Mesendoderm (in vitro differentiated cells): Measurements from ENCODE around the gene SMTNL2.

Experiments used
- DNase-seq: peaks from one replicate; pipeline ENCODE4 v3.0.0; 2013
- H2AK5ac ChIP-seq: 2 replicates; pipeline ENCODE4 v1.6.1; 2013; ENCODE audit warnings: low read length, inconsistent platforms
- H2BK120ac ChIP-seq: 2 replicates; pipeline ENCODE4 v1.6.1; 2013; ENCODE audit warnings: low read depth, mild to moderate bottlenecking, low read length, moderate library complexity, mixed read lengths
- H2BK15ac ChIP-seq: replicated peaks from 2 replicates; pipeline ENCODE4 v1.6.1; 2013; ENCODE audit warnings: low read depth, mild to moderate bottlenecking, moderate library complexity
- H2BK5ac ChIP-seq: 2 replicates; pipeline ENCODE4 v1.6.1; 2013; ENCODE audit warnings: low read length, inconsistent platforms
- H3K18ac ChIP-seq: 2 replicates; pipeline ENCODE4 v1.6.1; 2013; ENCODE audit warnings: mild to moderate bottlenecking, low read length, mixed read lengths
- H3K23ac ChIP-seq: one replicate; pipeline ENCODE4 v1.6.1; 2013; ENCODE audit warnings: low read length
- H3K27ac ChIP-seq: 2 replicates; pipeline ENCODE4 v1.5.1; 2013; ENCODE audit warnings: low read depth, mild to moderate bottlenecking, inconsistent platforms, low read length, moderate library complexity
- H3K27me3 ChIP-seq: 2 replicates; pipeline ENCODE4 v1.6.1; 2013; ENCODE audit warnings: low read length, control low read depth, mild to moderate bottlenecking, inconsistent platforms; ENCODE audit not compliant: insufficient read depth, poor library complexity
- H3K36me3 ChIP-seq: 2 replicates; pipeline ENCODE4 v1.6.1; 2013; ENCODE audit warnings: low read length, inconsistent platforms; ENCODE audit not compliant: control insufficient read depth, insufficient read depth
- H3K4ac ChIP-seq: one replicate; pipeline ENCODE4 v1.6.1; 2013; ENCODE audit warnings: low read depth, mild to moderate bottlenecking, low read length, moderate library complexity
- H3K4me1 ChIP-seq: 2 replicates; pipeline ENCODE4 v1.6.1; 2013; ENCODE audit warnings: low read depth, low read length, inconsistent platforms; ENCODE audit not compliant: control insufficient read depth
- H3K4me2 ChIP-seq: 2 replicates; pipeline ENCODE4 v1.6.1; 2013; ENCODE audit warnings: low read length
- H3K4me3 ChIP-seq: 2 replicates; pipeline ENCODE4 v1.5.1; 2013; ENCODE audit warnings: mild to moderate bottlenecking, low read length
- H3K56ac ChIP-seq: one replicate; pipeline ENCODE4 v1.6.1; 2013; ENCODE audit warnings: low read length
- H3K79me1 ChIP-seq: 2 replicates; pipeline ENCODE4 v1.6.1; 2013; ENCODE audit warnings: low read length, inconsistent platforms
- H3K79me2 ChIP-seq: 2 replicates; pipeline ENCODE4 v1.6.1; 2013; ENCODE audit warnings: mild to moderate bottlenecking, low read length; ENCODE audit not compliant: control insufficient read depth, insufficient read depth
- H3K9ac ChIP-seq: 2 replicates; pipeline ENCODE4 v1.6.1; 2013; ENCODE audit warnings: low read length, inconsistent platforms
- H4K5ac ChIP-seq: one replicate; pipeline ENCODE4 v1.6.1; 2013; ENCODE audit warnings: low read length
- H4K8ac ChIP-seq: one replicate; pipeline ENCODE4 v1.6.1; 2013; ENCODE audit warnings: low read depth, mild to moderate bottlenecking, control low read depth, low read length, moderate library complexity
- WGBS: extraction: QIAGEN DNeasy Blood & Tissue Kit; methylation state at CpG from one replicate; pipeline ENCODE4 v1.1.7; 2013; ENCODE audit warnings: low lambda C conversion rate, missing lambda C conversion rate; ENCODE audit not compliant: insufficient coverage; ENCODE audit errors: extremely low coverage; 5-methylcytosine and 5-hydroxymethylcytosine counted together

The SMTNL2 gene

GRCh38 chr17:4572131-4572530 lies 12.2 kb upstream of the SMTNL2 start:
- Histone ChIP-seq H2BK15ac (no peak overlapping the region), H3K9ac (no peak overlapping the region), H3K27me3 (no peaks in the 10 kb centered on the region), H3K4me1 (no peaks in the 10 kb centered on the region), H4K8ac (no peak overlapping the region), H2BK120ac (no peak overlapping the region), H3K4ac (no peak overlapping the region), H2BK5ac (no peak overlapping the region), H3K4me2 (no peak overlapping the region), H3K79me2 (no peaks in the 10 kb centered on the region), H3K36me3 (no peaks in the 10 kb centered on the region), H3K18ac (no peak overlapping the region), H3K27ac (no peak overlapping the region), H3K56ac (no peak overlapping the region), H4K5ac (no peak overlapping the region), H3K4me3 (no peak overlapping the region), H2AK5ac (no peak overlapping the region), H3K79me1 (no peaks in the 10 kb centered on the region), H3K23ac (no peak overlapping the region)
- WGBS: no CpG with 5 or more reads among the region's 9 CpGs
- no peak for DNase-seq

- H3K9ac ChIP-seq: no peak overlapping the region
- no peak overlapping the region for H4K8ac ChIP-seq
- no peak overlapping the region for H3K4me3 ChIP-seq
- H3K79me2 ChIP-seq: no peaks in the 10 kb centered on the region
- H3K4me1 ChIP-seq: no peaks in the 10 kb centered on the region
- no peak for DNase-seq
- no peak overlapping the region for H3K27ac ChIP-seq
- no peak overlapping the region for H3K4me2 ChIP-seq
- no peaks in the 10 kb centered on the region for H3K36me3 ChIP-seq
- H2BK15ac ChIP-seq: no peak overlapping the region
- H3K23ac ChIP-seq: no peak overlapping the region
- no peak overlapping the region for H2BK5ac ChIP-seq
- H2BK120ac ChIP-seq: no peak overlapping the region
- no peak overlapping the region for H2AK5ac ChIP-seq
- no peak overlapping the region for H3K18ac ChIP-seq
- H3K56ac ChIP-seq: no peak overlapping the region
- no peaks in the 10 kb centered on the region for H3K79me1 ChIP-seq
- no peaks in the 10 kb centered on the region for H3K27me3 ChIP-seq
- no peak overlapping the region for H4K5ac ChIP-seq
- no peak overlapping the region for H3K4ac ChIP-seq
- no CpG with 5 or more reads among the region's 4 CpGs for WGBS
Observed at GRCh38 chr17:4573115-4573514, 11.2 kb upstream of the SMTNL2 start.

- no peak overlapping the region for H3K23ac ChIP-seq
- no peaks in the 10 kb centered on the region for H3K79me2 ChIP-seq
- H3K4me1 ChIP-seq: no peaks in the 10 kb centered on the region
- H3K4me2 ChIP-seq: no peak overlapping the region
- H3K56ac ChIP-seq: peak overlapping the region; percentile 5
- no peak overlapping the region for H3K4me3 ChIP-seq
- no peak overlapping the region for H2BK15ac ChIP-seq
- H3K9ac ChIP-seq: no peak overlapping the region
- no peak overlapping the region for H3K18ac ChIP-seq
- DNase-seq: no peak
- no peak overlapping the region for H2AK5ac ChIP-seq
- H3K27ac ChIP-seq: no peak overlapping the region
- no peak overlapping the region for H4K8ac ChIP-seq
- no peak overlapping the region for H2BK5ac ChIP-seq
- no peaks in the 10 kb centered on the region for H3K79me1 ChIP-seq
- H2BK120ac ChIP-seq: no peak overlapping the region
- H3K4ac ChIP-seq: no peak overlapping the region
- WGBS: no CpG with 5 or more reads among the region's 7 CpGs
- H3K27me3 ChIP-seq: no peaks in the 10 kb centered on the region
- no peak overlapping the region for H4K5ac ChIP-seq
- no peaks in the 10 kb centered on the region for H3K36me3 ChIP-seq
Observed at GRCh38 chr17:4573669-4574068, 10.7 kb upstream of the SMTNL2 start.

GRCh38 chr17:4574448-4575045 lies 9.8 kb upstream of the SMTNL2 start:
- H3K9ac ChIP-seq: no peak overlapping the region
- H3K79me1 ChIP-seq: no peaks in the 10 kb centered on the region
- no peak overlapping the region for H3K23ac ChIP-seq
- no peaks in the 10 kb centered on the region for H3K79me2 ChIP-seq
- H4K5ac ChIP-seq: no peak overlapping the region
- H3K56ac ChIP-seq: no peak overlapping the region
- no peaks in the 10 kb centered on the region for H3K27me3 ChIP-seq
- H3K4ac ChIP-seq: no peak overlapping the region
- H3K4me2 ChIP-seq: no peak overlapping the region
- H3K4me3 ChIP-seq: no peak overlapping the region
- H2AK5ac ChIP-seq: no peak overlapping the region
- no peak overlapping the region for H2BK15ac ChIP-seq
- H2BK120ac ChIP-seq: no peak overlapping the region
- H3K36me3 ChIP-seq: no peaks in the 10 kb centered on the region
- H3K27ac ChIP-seq: no peak overlapping the region
- H2BK5ac ChIP-seq: no peak overlapping the region
- H3K18ac ChIP-seq: no peak overlapping the region
- H3K4me1 ChIP-seq: no peaks in the 10 kb centered on the region
- H4K8ac ChIP-seq: no peak overlapping the region
- no peak for DNase-seq
- WGBS: no CpG with 5 or more reads among the region's 9 CpGs

- Histone ChIP-seq H2BK15ac (no peak overlapping the region), H3K18ac (no peak overlapping the region), H3K4me1 (no peaks in the 10 kb centered on the region), H3K23ac (no peak overlapping the region), H3K4ac (no peak overlapping the region), H3K27me3 (no peaks in the 10 kb centered on the region), H3K9ac (no peak overlapping the region), H3K4me2 (no peak overlapping the region), H3K36me3 (no peaks in the 10 kb centered on the region), H3K27ac (no peak overlapping the region), H3K4me3 (no peak overlapping the region), H3K79me1 (no peaks in the 10 kb centered on the region), H4K8ac (no peak overlapping the region), H2BK5ac (no peak overlapping the region), H3K79me2 (no peaks in the 10 kb centered on the region), H2AK5ac (no peak overlapping the region), H3K56ac (peak overlapping the region; percentile 8), H4K5ac (no peak overlapping the region), H2BK120ac (no peak overlapping the region)
- DNase-seq: no peak
- WGBS: no CpG with 5 or more reads among the region's 6 CpGs
Observed at GRCh38 chr17:4576161-4576558, 8.2 kb upstream of the SMTNL2 start.

- H3K56ac ChIP-seq: peak overlapping the region; percentile 25
- no peak overlapping the region for H2BK5ac ChIP-seq
- H4K8ac ChIP-seq: no peak overlapping the region
- no peaks in the 10 kb centered on the region for H3K36me3 ChIP-seq
- H2BK15ac ChIP-seq: no peak overlapping the region
- H3K4me1 ChIP-seq: no peaks in the 10 kb centered on the region
- H3K27ac ChIP-seq: no peak overlapping the region
- no CpG with 5 or more reads among the region's 18 CpGs for WGBS
- H3K4me3 ChIP-seq: no peak overlapping the region
- H3K79me1 ChIP-seq: no peaks in the 10 kb centered on the region
- no peaks in the 10 kb centered on the region for H3K27me3 ChIP-seq
- no peaks in the 10 kb centered on the region for H3K79me2 ChIP-seq
- H4K5ac ChIP-seq: no peak overlapping the region
- peak overlapping the region; percentile 42 for H3K4ac ChIP-seq
- no peak overlapping the region for H2AK5ac ChIP-seq
- peak overlapping the region; percentile 35 for H3K18ac ChIP-seq
- no peak overlapping the region for H3K4me2 ChIP-seq
- peak overlapping the region; percentile 4 for H2BK120ac ChIP-seq
- DNase-seq: peak; percentile 75
- no peak overlapping the region for H3K23ac ChIP-seq
- peak overlapping the region; percentile 24 for H3K9ac ChIP-seq
Observed at GRCh38 chr17:4576729-4577322, 7.5 kb upstream of the SMTNL2 start.
